GM04503 (cell line): ENCODE measurements around the gene TMEM164.

Experiments used
- DNase-seq: peaks from one replicate; pipeline ENCODE4 v3.0.0-alpha.2; 2012; ENCODE audit warnings: low read depth

The TMEM164 gene

DNA sequence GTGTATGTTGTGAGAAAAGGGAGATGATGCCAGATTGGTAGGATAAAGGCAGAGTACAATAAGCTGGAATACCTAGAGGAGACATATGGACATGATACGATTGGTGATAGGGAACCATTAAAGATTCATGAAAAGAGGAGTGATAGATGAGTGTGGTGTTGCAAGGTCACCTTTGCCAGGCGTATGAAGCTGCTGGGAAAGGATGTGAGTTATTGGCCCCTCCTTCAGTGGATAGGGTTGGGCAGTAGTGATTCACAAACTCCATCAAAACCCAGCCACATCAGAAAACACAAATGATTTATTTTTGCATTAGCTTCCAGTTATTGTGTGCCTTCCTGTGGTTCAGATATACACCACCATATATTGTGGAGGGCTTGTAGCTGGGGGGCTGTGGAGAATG lies 34.3 kb downstream of the TMEM164 start:
- DNase-seq = no peak

DNA sequence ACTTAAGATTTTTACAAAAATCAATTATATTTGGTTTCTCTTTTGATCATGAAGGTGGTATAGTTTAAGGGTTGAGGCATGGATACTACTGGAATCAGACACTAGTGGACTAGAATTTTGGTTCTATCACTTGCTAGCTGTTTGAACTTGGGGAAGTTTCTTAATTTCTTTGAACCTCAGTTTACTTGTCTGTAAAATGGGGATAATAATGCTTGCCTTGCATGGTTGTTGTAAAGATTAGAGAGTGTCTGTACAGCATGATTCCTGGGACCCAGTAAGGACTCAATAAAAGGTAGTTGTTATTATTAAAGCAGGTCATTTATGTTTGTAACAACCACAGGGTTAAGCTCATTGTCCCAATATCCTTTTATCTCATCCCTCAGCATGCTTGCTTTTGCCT lies 36.0 kb downstream of the TMEM164 start:
- DNase-seq = no peak

DNA sequence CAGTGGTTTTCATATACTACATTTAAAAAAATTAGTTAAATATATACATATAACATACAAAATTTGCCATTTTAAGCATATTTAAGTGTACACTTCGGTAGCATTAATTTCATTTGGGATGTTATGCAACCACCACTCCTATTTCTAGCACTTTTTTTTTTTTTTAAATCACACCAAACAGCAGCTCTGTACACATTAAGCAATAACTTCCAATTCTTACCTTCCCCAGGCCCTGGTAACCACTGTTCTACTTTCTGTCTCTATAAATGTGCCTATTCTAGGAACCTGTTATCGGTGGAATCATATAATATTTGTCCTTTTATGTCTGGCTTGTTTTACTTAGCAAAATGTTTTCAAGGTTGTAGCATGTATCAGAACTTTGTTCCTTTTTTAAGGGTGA lies 39.1 kb downstream of the TMEM164 start:
- no peak for DNase-seq

DNA sequence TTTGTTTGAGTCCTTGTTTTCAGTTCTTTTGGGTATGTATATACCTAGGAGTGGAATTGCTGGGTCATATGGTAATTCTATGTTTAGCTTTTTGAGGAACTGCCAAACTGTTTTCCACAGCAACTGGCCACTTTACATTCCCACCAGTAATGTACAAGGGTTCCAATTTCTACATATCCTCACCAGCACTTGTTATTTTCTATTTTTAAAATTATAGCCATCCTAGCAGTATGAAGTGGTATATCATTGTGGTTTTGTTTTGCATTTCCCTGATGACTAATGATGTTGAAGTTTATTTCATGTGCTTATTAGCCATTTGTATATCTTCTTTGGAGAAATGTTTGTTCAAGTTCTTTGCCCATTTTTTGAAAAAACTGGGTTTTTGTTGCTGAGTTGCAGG lies 39.6 kb downstream of the TMEM164 start:
- no peak for DNase-seq

DNA sequence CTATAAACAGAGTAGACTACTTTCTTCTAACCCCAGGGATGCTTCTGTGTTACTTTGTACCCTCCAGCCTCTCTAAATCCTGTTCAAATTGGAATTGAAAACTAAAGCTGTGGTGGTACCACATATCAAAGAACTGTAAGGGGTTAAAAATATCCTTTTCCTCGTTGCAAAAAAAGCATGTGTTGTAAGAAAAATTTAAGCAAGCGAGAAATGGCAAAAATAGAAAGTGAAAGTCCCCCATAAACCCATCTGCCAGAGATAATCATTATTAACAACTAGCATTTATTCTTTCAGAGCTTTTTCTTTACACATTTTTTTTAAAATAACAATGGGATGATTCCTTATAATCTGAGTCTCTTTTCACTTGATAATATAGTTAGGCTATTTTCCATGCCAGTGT lies 40.6 kb downstream of the TMEM164 start:
- no peak for DNase-seq

DNA sequence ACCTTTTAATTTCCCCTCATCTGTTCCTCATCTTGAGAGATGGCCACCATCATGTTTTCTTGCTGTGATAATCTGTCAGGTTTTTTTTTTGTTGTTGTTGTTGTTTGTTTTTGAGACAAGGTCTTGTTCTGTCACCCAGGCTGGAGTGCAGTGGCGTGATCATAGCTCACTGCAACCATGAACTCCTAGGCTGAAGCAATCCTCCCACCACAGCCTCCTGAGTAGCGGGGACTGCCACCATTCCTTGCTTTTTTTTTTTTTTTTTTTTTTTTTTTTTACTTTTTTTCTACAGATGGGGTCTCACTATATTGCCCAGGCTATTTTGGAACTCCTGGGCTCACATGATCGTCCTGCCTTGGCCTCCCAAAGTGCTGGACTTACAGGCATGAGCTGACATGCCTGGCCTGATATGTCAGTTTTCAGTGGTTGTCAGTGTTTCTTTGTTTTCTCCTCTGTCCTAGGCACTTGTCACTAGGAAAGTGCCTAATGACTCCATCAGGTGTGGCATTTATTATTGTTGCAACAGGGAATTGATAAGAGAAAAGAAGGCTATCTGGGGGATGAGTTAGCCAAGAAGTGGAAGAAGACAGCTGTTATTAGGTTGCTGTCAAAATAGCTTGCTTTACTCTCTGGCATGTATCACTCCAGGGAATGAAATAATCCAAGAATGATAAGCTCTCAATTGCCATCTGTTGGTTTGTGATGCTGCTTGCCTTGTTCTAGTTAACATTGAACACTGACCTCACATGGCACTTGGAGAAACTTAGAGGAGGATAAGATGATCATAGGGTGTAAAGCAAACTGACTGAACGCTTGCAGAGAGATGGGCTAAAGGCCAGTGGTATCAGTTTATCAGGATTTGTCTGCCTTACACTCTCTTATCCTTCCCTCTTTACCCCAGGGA lies 41.7 kb downstream of the TMEM164 start:
- no peak for DNase-seq

DNA sequence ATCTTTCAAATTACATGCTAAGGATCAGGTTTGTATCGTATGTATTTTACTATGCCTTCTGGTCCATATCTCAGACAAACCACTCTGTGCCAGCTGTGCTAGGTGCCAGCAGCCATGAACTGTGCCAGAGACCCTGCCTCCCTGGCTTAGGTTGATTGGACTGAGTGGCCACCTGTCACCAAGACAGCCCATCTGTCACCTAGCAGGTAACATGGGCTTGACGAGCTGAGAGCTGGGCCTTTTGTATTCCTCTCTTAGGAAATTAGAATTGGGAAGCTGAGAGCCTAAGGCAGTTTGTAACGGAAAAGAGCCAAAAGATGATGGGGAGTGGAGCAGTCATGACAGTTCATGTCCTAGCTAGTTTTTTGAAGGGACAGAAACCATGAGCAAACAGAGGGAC lies 42.5 kb downstream of the TMEM164 start:
- no peak for DNase-seq

DNA sequence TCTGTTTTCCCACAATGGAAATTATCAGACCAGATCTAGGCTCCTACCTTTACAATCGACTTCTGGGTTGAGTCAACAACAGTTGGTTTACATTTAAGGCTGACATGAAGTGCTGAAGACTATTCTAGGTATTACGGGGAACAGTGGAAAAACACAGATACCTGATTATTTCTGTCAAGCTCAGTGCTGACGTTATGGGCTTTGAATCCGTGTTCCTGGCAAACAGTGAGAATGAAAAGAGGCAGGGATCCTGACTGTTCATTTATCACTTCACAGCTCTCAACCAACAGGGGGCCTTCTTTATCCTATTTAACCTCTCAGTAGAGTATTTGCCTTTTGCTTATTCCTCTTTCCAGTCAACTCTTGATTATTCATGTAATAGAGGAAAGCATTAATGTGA lies 43.1 kb downstream of the TMEM164 start:
- no peak for DNase-seq

DNA sequence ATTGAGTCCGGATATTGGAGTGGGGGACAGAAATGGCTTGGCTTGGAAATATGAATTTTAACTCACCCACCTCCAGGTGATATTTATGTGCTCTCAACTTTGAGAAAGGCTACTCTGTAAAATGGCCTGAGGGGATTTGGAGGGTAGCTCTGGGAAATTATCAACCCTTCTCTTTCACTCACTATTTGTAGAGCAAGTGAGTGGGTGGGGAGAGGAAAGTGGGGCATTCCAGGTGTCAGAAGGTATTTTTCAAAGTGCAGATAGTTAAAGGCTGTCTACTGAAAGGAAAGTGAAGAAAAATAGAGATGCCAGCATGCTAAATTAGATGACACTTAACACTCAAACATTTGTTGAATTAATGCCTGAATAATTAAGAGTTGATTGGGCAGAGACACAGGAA lies 44.1 kb downstream of the TMEM164 start:
- no peak for DNase-seq

DNA sequence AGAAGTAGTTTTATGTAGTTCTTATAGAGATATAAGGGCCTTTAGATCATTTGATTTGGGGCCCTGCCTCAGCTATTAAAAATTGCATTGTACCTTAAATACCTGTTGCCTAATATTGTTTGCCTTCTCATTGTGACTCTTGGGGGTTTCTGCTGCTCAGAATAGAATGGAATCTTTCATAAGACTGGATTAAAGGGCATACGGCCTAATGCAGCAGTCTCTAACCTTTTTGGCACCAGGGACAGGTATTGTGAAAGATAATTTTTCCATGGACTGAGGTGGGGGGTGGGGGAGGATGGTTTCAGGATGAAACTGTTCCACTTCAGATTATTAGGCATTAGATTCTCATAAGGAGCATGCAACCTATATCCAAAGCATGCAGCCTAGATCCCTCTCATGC lies 46.2 kb downstream of the TMEM164 start:
- no peak for DNase-seq

DNA sequence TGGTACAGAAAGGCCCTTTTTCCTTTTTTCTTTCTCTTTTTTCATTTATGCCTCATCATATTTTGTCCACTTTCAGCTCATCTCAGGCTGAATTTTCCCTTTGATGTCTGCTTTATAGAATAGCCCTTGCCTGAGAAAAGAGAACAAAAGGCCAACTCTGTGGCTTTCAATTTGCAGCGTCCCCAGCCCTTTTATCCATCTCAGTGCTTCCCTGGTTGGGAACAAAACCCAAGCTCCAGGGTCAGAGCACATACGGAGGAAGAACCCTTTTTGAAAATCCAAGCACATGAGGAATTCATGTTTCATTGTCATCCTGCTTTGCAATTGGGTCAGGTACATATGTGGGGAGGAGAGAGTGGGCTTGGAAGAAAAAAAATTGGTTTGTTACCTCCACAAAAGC lies 47.5 kb downstream of the TMEM164 start:
- DNase-seq = no peak

DNA sequence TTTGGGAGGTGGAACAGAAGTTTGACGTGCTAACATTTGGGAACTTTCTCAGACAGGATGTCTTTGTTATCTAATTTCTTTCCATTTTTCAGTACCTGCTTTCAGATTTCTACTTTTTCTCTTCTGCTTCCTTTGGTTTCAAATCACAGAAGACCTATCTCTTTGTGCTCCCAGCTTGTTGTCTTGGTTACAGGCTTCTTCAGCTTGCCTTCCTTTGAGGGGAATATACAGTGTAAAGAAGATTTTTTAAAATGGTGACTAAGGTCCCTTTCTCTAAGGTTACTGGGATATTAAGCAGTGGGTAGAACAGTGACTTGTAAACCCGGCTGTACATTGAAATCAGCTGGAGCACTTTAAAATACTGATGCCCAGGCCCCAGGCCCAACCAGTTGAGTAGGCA lies 48.0 kb downstream of the TMEM164 start:
- no peak for DNase-seq

DNA sequence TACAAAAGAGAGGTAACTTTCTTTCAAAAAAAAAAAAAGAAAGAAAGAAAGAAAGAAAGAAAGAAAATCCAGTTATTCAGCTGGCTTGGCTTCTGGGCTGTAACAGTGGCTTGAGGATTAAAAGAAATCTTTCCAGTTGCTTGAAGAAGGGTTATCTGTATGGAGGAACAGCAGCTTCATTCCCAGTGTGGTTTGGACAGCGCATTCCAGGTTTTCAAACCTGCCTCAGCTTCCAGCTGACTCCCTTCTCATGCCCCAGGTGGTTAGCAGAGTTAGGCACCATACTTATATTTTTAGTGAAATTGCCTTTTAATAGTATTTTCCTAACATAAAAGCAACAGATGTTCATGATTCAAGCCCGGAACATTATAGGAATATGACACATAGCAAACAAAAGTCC lies 48.6 kb downstream of the TMEM164 start:
- DNase-seq = no peak

DNA sequence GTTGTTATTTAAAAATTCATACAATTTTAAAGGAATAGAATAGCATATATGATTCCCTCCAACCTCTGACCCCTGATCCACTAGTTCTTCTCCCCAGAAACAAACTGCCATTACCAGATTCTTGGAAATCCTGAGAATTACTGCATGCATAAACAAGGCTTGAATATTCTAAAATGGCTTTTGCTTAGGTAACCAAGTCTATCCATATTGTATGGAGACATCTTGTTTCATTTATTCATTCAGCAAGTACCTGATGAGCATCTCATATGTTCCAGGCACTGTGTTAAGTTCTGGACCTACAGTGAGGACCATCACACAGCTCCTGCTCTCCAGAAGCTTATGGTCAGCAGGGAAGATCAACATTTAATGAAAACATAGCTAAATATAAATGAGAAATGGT lies 49.4 kb downstream of the TMEM164 start:
- no peak for DNase-seq

DNA sequence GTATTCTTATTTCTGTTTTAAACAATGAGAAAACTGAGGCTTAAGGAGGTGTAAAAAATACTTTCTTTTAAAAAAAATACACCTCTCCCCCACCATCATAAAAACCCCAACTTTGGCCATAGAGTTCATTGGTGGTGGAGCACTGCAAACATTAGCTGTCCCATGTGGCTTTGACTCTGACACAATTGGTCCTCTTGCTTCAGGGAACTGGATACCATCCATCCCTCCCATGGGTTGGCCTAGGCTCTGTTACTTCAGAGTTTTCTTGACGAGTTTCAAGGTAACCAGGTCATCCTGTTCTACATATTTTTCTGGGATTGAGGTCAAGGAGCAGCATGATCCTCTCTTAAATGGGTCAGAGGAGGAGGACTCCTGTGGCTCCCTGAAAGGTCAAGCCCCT lies 50.5 kb downstream of the TMEM164 start:
- no peak for DNase-seq

DNA sequence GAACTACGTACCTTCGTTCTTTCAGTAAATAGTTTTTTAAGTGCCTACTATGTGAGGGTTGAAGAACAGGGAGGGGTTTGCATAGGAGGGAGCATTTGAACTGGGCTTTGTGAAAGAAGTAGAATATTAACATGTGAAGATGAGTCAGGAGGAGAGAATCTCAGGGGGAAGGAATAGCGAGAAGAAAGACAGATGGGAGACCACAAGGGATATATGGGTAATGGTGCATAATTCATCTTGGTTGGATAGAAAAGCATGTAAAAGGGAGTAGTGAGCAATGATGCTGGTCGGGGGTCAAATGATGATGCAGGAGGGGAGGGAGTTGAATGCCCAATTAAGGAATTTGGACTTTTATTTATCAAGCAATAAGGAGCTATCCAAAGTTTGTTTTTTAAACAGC lies 52.7 kb downstream of the TMEM164 start:
- DNase-seq = no peak

DNA sequence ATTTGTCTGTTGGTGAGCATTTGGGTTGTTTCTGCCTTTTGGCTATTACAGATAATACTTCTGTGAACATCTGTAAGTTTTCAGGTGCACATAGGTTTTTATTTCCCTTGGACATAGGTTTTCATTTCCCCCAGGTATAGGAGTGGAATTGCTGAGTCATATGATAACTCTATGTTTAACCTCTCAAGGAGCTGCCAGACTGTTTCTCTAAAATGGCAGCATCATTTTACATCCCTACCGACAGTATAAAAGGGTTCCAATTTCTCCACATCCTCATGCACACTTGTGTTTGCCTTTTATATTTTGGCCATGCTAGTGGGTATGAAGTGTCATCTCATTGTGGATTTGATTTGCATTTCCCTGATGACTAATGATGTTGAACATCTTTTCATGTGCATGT lies 53.5 kb downstream of the TMEM164 start:
- DNase-seq = no peak

DNA sequence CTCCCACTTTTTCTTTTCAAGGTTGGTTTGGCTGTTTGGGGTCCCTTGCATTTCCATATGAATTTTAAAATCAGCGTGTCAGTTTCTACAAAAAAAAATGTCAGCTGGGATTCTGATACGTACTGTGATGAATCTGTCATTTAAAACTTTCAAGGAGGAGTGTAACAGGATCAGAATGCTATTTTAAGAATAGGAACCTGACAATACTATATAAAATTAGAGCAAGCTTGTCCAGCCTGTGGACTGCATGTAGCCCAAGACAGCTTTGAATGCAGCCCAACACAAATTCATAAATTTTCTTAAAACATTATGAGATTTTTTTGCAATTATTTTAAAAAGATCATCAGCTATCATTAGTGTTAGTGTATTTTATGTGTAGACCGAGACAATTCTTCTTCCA lies 56.5 kb downstream of the TMEM164 start:
- no peak for DNase-seq

DNA sequence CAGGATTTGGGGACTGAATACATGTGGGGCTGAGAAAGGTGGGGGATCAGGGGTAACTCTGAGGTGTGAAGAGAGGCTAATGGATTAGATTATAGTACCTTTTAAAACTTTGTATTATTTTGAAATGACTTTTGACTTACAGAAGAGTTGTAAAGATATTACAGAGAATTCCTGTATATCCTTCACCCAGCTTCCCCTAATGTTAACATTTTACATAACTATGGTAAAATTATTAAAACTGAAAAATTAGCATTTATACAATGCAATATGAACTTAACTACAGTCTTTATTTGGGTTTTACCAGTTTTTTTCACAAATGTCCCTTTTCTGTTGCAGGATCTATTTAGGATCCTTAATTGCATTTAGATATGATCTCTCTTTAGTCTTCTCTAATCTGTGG lies 57.4 kb downstream of the TMEM164 start:
- no peak for DNase-seq

DNA sequence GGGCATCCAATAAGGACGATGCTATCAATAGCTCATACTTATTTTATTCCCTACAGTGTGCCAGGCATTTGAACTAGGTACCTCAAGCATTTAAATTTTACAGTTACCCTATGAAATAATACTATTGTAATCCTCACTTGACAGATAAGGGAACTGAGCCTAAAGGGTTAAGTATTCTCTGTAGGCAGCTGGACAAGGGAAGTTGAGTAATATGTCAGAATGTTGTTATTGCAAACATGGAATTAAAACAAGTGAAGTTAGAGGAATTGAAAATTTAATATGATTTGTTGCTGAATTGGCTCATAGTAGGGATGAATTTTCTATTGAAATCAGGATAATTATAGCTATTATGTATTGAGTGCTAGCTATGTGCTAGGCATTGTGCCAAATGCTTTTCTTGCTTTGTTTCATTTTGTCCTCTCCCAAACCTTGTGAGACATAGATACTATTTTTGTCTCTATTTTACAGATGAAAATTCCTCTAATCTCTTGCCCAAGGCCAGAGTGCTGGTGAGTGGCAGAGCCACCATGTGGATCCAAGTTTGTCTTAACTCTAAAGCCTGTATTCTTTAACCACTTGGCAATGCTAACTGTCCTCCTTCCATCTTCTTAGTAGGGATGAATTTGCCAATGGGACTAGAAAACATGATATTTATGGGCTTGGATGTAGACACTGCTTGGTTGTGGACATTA lies 58.1 kb downstream of the TMEM164 start:
- no peak for DNase-seq

DNA sequence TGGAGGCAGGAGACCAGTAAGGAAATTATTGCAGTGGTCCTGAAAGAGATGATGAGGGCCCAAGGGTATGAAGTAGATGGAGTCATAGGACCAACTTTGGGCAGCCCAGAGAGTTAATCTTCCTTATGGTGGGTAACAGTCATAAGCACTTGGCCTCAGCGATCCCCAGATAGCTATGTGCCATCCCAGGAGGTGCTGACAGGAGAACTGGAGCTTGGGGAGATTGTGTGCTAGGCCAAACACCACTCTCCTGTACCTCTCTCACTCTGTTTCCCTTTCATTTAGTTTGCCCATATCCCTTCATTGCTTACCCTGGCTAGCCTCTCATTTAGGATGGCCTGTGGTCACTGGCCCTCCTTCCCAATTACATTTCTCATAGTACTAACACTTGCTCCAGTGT lies 60.0 kb downstream of the TMEM164 start:
- no peak for DNase-seq

DNA sequence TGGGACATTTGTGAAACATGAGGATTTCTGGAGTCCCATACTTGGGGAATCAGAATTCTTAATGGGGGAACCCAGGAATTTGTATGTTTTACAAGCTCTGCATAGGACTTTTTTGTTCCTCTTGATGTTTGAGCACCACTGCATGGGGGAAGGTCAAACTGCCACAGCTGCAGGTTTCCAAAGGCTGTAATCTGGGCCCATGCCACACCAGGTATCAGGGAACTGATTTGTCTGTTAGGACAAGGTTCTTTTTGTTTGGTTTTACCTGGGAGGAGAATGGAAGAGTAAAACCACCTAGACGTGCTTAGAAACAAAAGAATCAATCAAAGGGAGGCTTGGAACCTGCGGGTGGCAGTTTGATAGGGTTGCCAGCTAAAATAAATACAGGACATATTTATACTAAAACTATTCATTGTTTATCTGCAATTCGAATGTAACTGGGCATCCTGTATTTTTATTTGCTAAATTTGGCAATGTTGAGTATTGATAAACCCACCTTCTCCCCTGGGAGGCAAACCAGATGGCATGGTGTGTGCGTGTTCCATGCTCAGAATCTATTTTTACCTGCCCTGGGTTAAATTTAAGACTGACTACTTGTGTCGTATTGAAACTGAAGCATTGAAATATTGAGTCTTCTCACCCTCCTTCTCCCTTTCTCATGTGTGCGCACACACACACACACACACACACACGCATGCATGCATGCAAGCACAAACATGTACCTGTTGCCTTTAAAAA lies 63.7 kb downstream of the TMEM164 start:
- no peak for DNase-seq

DNA sequence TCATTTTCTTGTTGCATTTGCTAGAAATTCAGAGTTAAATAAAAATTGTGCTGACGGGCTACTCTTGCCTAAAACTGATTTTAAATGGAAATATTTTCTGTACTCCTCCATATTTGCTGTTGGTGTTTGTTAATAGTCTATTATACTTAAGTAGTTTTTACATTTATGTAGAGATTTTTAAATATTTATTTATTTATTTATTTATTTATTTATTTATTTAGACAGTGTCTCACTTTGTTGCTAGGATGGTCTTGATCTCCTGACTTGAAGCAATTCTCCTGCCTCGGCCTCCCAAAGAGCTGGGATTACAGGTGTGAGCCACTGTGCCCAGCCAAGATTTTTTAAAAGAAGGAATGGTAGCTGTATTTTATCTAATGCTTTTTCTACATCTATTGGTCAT lies 68.1 kb downstream of the TMEM164 start:
- DNase-seq = no peak
